Ramos (cell line): ENCODE data around the gene DRD1.
"Not testable (repeated sequence)": the region's sequence is repeated elsewhere in the genome, so short reads cannot be mapped to it uniquely, and the experiment has no call there.

Experiments
- in situ Hi-C: fragments of 300-500 bp; cut with MboI; formaldehyde crosslinking; loops from one replicate; pipeline ENCODE4 v1.14.3; 2022; ENCODE audit warnings: low sequenced_read_pairs; ENCODE audit not compliant: unreplicated experiment

DRD1 gene

GRCh38 chr5:175438234-175438857, 5.6 kb downstream of the DRD1 start:
- in situ Hi-C loops = no loop called here

- in situ Hi-C loops = no loop called here
Measured at GRCh38 chr5:175436359-175436758, 7.6 kb downstream of the DRD1 start.

- in situ Hi-C loops = no loop called here
Measured at GRCh38 chr5:175434800-175435199, 9.2 kb downstream of the DRD1 start.

- in situ Hi-C loops = no loop called here
Measured at GRCh38 chr5:175427762-175428161, 16.2 kb downstream of the DRD1 start.

- in situ Hi-C loops = not testable (repeated sequence)
Measured at GRCh38 chr5:175424594-175424993, 19.4 kb downstream of the DRD1 start.

DNA sequence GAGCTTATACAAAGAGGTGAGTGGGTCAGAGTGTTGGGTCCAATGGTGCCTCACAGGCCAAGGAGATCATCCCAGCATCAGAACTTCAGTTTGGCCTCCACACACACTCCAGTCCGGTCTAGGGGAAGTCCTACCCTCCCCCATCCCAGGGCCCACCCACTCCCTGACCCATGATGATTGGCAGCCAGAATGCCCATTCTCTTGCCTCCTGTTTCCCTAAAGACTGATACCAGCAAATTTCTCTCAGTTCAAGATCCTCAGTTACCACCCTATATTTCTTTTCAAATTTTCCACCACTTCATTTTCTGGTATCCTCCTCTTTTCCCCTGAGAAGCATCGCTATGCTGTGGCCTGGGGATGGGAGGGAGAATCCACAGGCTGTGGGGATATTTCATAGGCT, 21.9 kb downstream of the DRD1 start:
- in situ Hi-C loops = no loop called here

DNA sequence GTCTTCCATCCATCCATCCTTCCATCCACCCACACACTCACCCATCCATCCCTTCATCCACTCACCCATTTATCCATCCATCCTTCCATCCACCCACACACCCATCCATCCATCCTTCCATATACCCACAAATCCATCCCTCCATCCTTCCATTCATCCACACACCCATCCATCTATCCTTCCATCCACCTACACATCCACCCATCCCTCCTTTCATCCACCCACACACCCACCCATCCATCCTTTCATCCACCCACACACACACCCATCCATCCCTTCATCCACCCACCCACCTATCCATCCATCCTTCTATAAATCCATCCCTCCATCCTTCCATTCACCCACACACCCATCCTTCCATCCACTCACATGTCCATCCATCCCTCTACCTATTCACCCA, 23.6 kb downstream of the DRD1 start:
- in situ Hi-C loops = no loop called here

DNA sequence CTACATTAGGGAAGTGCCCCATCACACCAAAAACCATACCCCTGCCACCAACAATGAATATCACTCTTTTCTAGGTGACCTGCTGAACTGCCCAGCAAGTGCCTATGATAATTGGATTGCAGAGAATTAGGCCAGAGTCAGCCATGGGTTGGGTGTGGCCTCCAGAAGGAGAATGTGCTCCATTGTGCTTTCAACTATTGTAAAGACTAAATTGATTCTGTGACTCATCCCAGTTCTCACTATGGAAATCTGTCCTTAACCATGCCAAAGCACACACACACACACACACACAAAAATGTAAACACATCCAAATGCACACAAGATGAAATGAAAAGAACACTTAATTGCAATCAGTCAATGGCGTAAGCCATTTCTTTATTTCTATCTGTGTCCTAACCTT, 25.7 kb downstream of the DRD1 start:
- in situ Hi-C loops = no loop called here

DNA sequence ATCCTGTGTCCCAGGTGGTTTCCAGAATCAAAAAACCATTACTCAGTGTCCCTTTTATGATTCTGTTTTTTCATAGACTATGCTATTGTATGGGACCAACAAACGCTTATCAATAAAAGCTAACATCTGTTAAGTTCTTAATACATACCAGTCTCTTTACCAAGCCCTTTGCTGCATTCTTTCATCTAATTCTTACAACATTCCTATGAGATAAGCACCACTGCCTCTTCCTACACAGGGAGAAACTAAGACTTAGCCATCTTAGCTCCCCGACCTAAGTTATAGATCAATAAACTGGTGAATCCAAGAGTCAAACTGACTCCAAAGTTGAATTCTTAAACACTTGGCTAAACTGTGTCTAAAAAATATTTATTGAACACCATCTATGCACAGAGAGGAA, 26.6 kb downstream of the DRD1 start:
- in situ Hi-C loops = no loop called here

GRCh38 chr5:175415303-175415702, 28.7 kb downstream of the DRD1 start:
- in situ Hi-C loops = no loop called here

GRCh38 chr5:175410926-175411325, 33.1 kb downstream of the DRD1 start:
- in situ Hi-C loops = no loop called here

- in situ Hi-C loops = no loop called here
Measured at GRCh38 chr5:175406300-175406699, 37.7 kb downstream of the DRD1 start.

GRCh38 chr5:175397590-175398297, 46.2 kb downstream of the DRD1 start:
- in situ Hi-C loops = not testable (repeated sequence)

DNA sequence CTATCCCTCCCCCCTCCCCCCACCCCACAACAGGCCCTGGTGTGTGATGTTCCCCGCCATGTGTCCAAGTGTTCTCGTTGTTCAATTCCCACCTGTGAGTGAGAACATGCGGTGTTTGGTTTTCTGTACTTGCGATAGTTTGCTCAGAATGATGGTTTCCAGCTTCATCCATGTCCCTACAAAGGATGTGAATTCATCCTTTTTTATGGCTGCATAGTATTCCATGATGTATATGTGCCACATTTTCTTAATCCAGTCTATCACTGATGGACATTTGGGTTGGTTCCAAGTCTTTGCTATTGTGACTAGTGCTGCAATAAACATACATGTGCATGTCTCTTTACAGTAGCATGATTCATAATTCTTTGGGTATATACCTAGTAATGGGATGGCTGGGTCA, 48.6 kb downstream of the DRD1 start:
- in situ Hi-C loops = not testable (repeated sequence)

- in situ Hi-C loops = no loop called here
Measured at GRCh38 chr5:175394601-175395000, 49.4 kb downstream of the DRD1 start.

GRCh38 chr5:175393897-175394296, 50.1 kb downstream of the DRD1 start:
- in situ Hi-C loops = no loop called here

DNA sequence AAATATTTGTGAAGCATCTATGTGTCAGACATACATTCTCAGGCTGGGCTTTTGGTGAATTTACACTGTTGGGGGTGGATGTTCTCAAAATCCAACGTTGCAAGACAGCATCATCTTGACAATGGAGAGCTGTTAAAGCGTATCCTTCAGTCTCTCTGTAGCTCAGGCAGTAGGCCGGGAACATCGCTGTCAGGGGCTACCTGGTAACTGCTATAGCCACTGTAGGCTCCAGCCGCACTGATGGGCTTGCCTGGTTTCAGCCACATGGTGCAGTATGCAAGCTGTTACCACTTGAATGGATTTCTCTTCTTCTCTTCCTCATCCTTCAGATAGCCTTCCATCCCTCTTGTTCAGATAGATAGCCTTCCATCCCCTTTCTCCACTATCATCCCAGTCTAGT, 51.7 kb downstream of the DRD1 start:
- in situ Hi-C loops = no loop called here

GRCh38 chr5:175390352-175391083, 53.5 kb downstream of the DRD1 start:
- in situ Hi-C loops = no loop called here
